Thyroid gland (tissue), 4 donors: ENCODE data around the gene DPF3.

Experiments
- CTCF ChIP-seq, 6 experiments: fragments of 200-600 bp in 3 of 6; fragments of 450-650 bp in 3 of 6; sonication (generic) in 3 of 6; IDR thresholded peaks; one replicate each; pipeline ENCODE4 v1.5.1; 2016 to 2019; ENCODE audit warnings: antibody characterized with exemption in 6 of 6, mild to moderate bottlenecking in 2 of 6, inconsistent platforms in 1 of 6, moderate library complexity in 1 of 6
- POLR2A ChIP-seq, 2 donors: fragments of 450-650 bp; IDR thresholded peaks; one replicate each; pipeline ENCODE4 v1.6.1; 2017; ENCODE audit warnings: antibody characterized with exemption in 2 of 2, mild to moderate bottlenecking in 2 of 2, moderate library complexity in 1 of 2

DNA sequence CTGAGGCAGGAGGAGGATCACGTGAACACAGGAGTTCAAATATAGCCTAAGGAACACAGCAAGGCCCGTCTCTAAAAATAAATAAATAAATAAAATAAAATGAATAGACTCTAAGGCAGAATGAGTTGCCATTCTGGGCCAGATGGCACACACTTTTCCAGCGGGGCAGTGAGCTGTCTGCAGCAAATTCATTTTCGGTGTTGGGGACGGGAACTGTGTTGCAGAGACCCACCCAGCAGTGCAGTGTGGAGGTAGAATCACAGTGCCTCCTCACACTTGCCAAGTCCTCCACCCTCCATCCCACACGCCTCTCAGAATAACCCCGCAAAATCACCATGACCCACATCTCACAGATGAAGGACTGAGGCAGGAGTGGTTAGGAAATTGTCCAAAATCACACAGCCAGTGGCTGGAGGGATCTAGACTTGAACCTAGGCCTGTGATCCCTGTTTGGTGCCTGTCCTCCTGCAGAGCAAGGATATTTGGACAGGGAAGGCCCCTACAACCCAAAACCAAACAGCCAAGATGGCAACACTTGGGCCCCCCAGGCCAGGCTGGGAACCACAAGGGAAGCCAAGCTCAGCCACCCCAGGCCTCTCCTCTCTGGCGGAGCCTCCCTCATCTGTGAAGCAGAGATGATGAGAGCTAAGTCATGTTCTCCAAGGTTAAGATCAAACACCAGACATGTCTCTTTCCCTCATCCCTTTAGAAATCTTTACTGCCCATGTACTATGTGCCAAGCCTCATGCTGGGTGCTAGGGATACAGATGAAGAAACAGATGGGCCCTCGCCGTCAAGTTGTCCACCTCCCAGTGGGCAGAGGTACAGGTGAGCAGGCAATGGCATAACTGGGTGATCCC lies 152.7 kb downstream of the DPF3 start:
- TF ChIP-seq POLR2A (IDR thresholded peaks at IDR 0.05) (no peak), CTCF (IDR thresholded peaks at IDR 0.05) (no peak)
